Measurements from ENCODE around the gene SRD5A2.
A peak's percentile ranks its signal among the peaks of the same experiment; 100 is the strongest.

The SRD5A2 gene

DNA sequence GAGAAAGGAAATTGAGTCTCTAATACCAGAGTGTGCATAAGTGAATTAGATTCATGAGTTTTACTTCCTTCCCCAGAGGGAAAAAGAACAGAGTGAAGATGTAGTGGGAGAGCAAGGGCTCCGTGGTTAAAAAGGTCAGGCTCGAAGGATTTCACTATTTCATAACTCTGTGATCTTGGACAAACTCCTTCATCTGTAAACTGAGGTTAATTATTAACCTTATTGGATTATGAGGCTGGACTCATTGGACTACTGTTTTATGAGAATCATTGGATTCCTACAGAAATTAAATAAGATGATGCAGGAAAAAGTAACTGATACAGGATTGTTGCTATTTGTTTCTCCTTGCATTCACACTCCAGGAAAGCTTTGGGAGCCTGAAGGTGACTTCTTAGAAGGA is 45.0 kb downstream of the SRD5A2 start:
- Histone ChIP-seq H3K9me3 (ENCODE audit: control insufficient read depth, low read length) (no peaks in the 10 kb centered on the region), H3K27me3 (replicated peaks; ENCODE audit: control insufficient read depth, insufficient read depth, low read length, poor library complexity, severe bottlenecking) (no peaks in the 10 kb centered on the region), H3K36me3 (ENCODE audit: control insufficient read depth, insufficient read depth, low read length) (no peaks in the 10 kb centered on the region), H3K4me1 (ENCODE audit: control insufficient read depth, insufficient read depth, low read length, poor library complexity, severe bottlenecking) (no peaks in the 10 kb centered on the region), H3K27ac (ENCODE audit: insufficient read depth, low read length, poor library complexity, severe bottlenecking) (no peak overlapping the region), H3K4me3 (ENCODE audit: insufficient read depth, low read depth, low read length, poor library complexity, severe bottlenecking) (no peak overlapping the region)
- no peak for DNase-seq

DNA sequence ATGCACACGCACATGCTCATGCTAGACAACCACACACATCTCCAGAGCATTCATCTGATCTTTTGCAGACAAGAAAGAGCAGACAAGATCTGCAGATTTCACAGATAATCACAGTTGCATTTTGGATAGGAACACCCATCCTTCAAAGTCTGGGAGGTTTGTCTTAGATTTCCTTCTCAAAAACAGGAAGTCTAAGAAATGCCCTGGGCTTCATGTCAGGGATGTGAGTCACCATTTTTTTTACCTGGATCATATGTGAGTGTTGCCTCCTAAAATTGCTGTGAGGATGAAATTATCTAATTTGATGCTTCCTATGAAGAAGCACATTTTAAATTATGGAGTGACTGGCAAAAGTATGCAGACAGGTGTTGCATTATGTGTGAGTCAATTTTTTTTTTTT is 46.1 kb downstream of the SRD5A2 start:
- Histone ChIP-seq H3K9me3 (ENCODE audit: control insufficient read depth, low read length) (no peaks in the 10 kb centered on the region), H3K4me1 (ENCODE audit: control insufficient read depth, insufficient read depth, low read length, poor library complexity, severe bottlenecking) (no peaks in the 10 kb centered on the region), H3K27me3 (replicated peaks; ENCODE audit: control insufficient read depth, insufficient read depth, low read length, poor library complexity, severe bottlenecking) (no peaks in the 10 kb centered on the region), H3K4me3 (ENCODE audit: insufficient read depth, low read depth, low read length, poor library complexity, severe bottlenecking) (no peak overlapping the region), H3K27ac (ENCODE audit: insufficient read depth, low read length, poor library complexity, severe bottlenecking) (no peak overlapping the region), H3K36me3 (ENCODE audit: control insufficient read depth, insufficient read depth, low read length) (no peaks in the 10 kb centered on the region)
- DNase-seq: no peak

DNA sequence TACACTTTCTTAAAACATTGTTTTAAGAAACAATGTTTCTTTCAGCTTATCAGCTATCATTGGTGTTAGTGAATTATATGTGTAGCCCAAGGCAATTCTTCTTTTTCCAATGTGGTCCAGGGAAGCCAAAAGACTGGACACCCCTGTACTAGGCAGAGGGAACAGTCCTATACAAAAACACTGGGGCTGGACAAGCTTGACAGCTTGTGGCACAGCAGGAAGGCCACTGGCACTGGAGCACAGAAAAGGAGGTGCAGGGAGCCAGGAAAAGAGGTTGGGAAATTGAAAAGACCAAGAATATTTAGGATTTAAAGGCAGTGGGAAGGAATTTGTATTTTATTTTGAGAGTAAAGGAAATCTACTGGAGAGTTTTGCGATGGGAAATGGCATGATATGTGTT is 47.7 kb downstream of the SRD5A2 start:
- DNase-seq: no peak
- Histone ChIP-seq H3K4me3 (ENCODE audit: insufficient read depth, low read depth, low read length, poor library complexity, severe bottlenecking) (no peak overlapping the region), H3K27ac (ENCODE audit: insufficient read depth, low read length, poor library complexity, severe bottlenecking) (no peak overlapping the region), H3K9me3 (ENCODE audit: control insufficient read depth, low read length) (no peaks in the 10 kb centered on the region), H3K27me3 (replicated peaks; ENCODE audit: control insufficient read depth, insufficient read depth, low read length, poor library complexity, severe bottlenecking) (no peaks in the 10 kb centered on the region), H3K36me3 (ENCODE audit: control insufficient read depth, insufficient read depth, low read length) (no peaks in the 10 kb centered on the region), H3K4me1 (ENCODE audit: control insufficient read depth, insufficient read depth, low read length, poor library complexity, severe bottlenecking) (no peaks in the 10 kb centered on the region)

DNA sequence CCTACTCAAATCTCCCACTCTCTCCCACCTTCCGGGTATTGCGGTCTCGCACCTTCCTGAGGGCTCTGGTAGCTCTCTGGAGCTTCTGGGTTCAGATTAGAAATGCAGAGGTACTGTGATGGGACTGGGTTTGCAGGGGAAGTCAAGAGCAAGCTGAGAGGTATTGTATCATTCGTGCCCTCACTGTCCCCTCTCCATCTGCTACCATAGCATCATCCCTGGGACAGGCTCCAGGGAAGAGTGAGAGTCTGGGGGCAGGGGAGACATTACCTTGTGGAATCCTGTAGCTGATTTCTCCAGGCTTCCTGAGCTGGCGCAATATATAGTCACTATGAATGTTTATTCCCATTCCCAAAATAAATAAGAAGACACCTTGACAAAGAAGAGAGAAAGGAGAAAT is 49.6 kb downstream of the SRD5A2 start:
- Histone ChIP-seq H3K36me3 (ENCODE audit: control insufficient read depth, insufficient read depth, low read length) (no peaks in the 10 kb centered on the region), H3K4me3 (ENCODE audit: insufficient read depth, low read depth, low read length, poor library complexity, severe bottlenecking) (no peak overlapping the region), H3K27ac (ENCODE audit: insufficient read depth, low read length, poor library complexity, severe bottlenecking) (no peak overlapping the region), H3K9me3 (ENCODE audit: control insufficient read depth, low read length) (no peaks in the 10 kb centered on the region), H3K4me1 (ENCODE audit: control insufficient read depth, insufficient read depth, low read length, poor library complexity, severe bottlenecking) (no peaks in the 10 kb centered on the region), H3K27me3 (replicated peaks; ENCODE audit: control insufficient read depth, insufficient read depth, low read length, poor library complexity, severe bottlenecking) (no peaks in the 10 kb centered on the region)
- no peak for DNase-seq

DNA sequence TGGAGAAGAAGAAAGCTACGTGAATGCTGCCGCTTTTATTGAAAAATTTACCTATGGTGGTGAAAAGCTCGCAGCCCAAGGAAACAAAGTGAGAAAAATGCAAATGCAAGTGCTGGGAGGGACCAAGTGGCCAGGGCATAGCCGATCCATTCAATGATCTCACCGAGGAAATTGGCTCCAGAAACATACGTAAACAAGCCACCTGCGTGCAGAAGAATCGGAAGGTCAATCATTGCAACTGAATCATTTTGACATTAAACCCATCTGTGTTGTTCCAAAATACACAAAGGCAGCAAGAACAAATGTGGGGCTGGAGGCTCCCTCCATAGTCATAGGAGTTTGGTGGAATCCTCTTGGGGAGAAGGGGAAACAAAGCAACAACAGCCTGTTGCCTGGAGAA is 51.5 kb downstream of the SRD5A2 start:
- Histone ChIP-seq H3K36me3 (ENCODE audit: control insufficient read depth, insufficient read depth, low read length) (no peaks in the 10 kb centered on the region), H3K27ac (ENCODE audit: insufficient read depth, low read length, poor library complexity, severe bottlenecking) (no peak overlapping the region), H3K4me1 (ENCODE audit: control insufficient read depth, insufficient read depth, low read length, poor library complexity, severe bottlenecking) (no peaks in the 10 kb centered on the region), H3K27me3 (replicated peaks; ENCODE audit: control insufficient read depth, insufficient read depth, low read length, poor library complexity, severe bottlenecking) (no peaks in the 10 kb centered on the region), H3K9me3 (ENCODE audit: control insufficient read depth, low read length) (no peaks in the 10 kb centered on the region), H3K4me3 (ENCODE audit: insufficient read depth, low read depth, low read length, poor library complexity, severe bottlenecking) (no peak overlapping the region)
- no peak for DNase-seq

DNA sequence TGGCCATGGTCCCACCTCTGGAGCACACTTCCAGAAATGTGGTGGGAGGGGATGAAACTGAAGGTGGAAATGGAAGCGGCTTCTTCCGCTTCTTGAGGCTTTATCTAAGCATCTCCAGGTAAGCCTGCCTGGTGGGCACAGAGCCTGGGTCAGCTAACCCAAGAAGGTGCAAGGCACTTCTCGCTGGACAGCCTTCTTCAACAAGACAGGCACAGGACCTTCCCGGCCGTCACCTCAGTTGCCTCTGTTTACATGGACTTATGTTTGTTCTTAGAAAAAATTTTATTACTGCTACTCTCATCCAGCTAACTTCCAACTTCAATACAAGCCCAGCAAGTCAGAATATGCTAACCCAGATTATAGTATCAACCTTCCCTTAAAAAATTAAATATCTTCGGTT is 51.9 kb downstream of the SRD5A2 start:
- Histone ChIP-seq H3K9me3 (ENCODE audit: control insufficient read depth, low read length) (no peaks in the 10 kb centered on the region), H3K4me3 (ENCODE audit: insufficient read depth, low read depth, low read length, poor library complexity, severe bottlenecking) (no peak overlapping the region), H3K27me3 (replicated peaks; ENCODE audit: control insufficient read depth, insufficient read depth, low read length, poor library complexity, severe bottlenecking) (no peaks in the 10 kb centered on the region), H3K36me3 (ENCODE audit: control insufficient read depth, insufficient read depth, low read length) (no peaks in the 10 kb centered on the region), H3K4me1 (ENCODE audit: control insufficient read depth, insufficient read depth, low read length, poor library complexity, severe bottlenecking) (no peaks in the 10 kb centered on the region), H3K27ac (ENCODE audit: insufficient read depth, low read length, poor library complexity, severe bottlenecking) (no peak overlapping the region)
- no peak for DNase-seq

DNA sequence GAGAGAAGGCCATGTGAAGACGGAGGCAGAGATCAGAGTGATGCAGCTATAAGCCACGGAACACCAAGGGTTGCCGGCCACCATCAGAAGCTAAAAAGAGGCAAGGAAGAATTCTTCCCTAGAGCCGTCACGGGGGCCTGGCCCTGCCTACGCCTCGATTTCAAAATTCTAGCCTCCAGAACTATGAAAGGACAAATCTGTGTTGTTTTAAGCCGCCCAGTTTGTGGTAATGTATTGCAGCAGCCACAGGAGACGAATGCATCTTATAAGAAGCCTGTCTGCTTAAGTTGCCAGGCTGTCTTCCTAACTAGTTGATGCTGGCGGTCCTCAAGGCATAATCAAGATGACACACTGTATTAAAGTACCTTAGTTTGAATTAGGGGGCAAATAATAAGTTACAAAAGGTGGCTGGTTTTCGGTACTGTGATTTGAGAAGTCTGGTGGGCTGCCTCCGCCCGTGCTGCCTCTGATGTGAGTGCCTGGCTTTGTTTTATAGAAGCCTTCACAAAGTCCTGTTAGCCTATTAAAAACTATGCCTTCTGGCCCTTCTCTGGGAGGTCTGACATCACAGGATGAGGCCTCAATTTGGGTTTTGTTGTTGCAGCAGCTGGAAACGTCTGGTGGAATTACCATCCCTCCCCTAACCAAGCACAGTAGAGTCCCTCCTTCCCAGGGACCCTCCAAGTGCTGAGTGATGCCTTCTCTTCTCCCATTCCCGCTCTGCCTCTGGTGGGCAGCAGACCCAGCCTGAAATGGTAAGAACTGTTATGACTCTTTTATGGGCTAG is 53.6 kb downstream of the SRD5A2 start:
- no peaks in the 10 kb centered on the region for H3K4me1 ChIP-seq (ENCODE audit: control insufficient read depth, insufficient read depth, low read length, poor library complexity, severe bottlenecking)
- no peaks in the 10 kb centered on the region for H3K36me3 ChIP-seq (ENCODE audit: control insufficient read depth, insufficient read depth, low read length)
- no peak overlapping the region for H3K27ac ChIP-seq (ENCODE audit: insufficient read depth, low read length, poor library complexity, severe bottlenecking)
- H3K9me3 ChIP-seq (ENCODE audit: control insufficient read depth, low read length): no peaks in the 10 kb centered on the region
- H3K4me3 ChIP-seq (ENCODE audit: insufficient read depth, low read depth, low read length, poor library complexity, severe bottlenecking): no peak overlapping the region
- no peak for DNase-seq
- H3K27me3 ChIP-seq (replicated peaks; ENCODE audit: control insufficient read depth, insufficient read depth, low read length, poor library complexity, severe bottlenecking): peaks cover 2% of the 10 kb centered on the region

DNA sequence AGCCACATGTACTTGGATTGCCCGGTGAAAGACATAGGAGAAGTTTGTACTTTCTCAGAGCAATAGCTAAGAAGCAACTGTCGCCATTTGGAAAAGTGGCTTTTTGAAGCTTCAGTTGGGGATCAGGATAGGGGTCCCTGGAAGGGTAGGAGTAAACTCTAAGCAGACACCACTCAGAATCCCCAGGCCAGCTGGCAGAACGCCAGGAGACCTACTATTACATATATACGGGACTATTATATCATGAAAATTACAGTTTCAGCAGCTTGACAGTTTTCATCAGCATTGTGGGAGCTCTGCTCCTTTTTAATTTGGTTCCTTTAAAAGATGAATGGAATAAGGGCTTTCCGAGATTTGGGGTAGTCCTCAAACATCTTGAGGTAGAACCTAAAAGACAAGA is 54.9 kb downstream of the SRD5A2 start:
- no peak for DNase-seq
- Histone ChIP-seq H3K9me3 (ENCODE audit: control insufficient read depth, low read length) (no peaks in the 10 kb centered on the region), H3K4me3 (ENCODE audit: insufficient read depth, low read depth, low read length, poor library complexity, severe bottlenecking) (no peak overlapping the region), H3K36me3 (ENCODE audit: control insufficient read depth, insufficient read depth, low read length) (no peaks in the 10 kb centered on the region), H3K27ac (ENCODE audit: insufficient read depth, low read length, poor library complexity, severe bottlenecking) (no peak overlapping the region), H3K27me3 (replicated peaks; ENCODE audit: control insufficient read depth, insufficient read depth, low read length, poor library complexity, severe bottlenecking) (peaks cover 2% of the 10 kb centered on the region), H3K4me1 (ENCODE audit: control insufficient read depth, insufficient read depth, low read length, poor library complexity, severe bottlenecking) (no peaks in the 10 kb centered on the region)

DNA sequence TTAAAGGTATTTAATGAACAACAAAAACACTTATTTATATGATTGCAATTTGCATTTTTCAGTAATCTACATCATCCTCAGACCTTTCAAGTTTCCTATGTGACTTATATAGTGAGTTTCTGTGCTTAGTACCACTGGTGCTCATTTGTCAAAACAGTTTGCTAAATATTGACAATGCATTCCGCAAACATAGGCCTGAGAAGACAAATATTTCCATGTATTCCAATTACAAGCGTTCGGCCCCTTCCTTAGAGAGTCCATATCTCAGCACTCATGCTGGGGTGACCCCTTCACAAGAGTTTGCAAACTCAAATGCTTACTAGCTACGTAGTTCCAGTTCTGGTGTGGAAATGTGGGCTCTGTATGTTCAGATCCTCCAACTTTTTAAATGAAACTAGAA is 56.1 kb downstream of the SRD5A2 start:
- Histone ChIP-seq H3K4me1 (ENCODE audit: control insufficient read depth, insufficient read depth, low read length, poor library complexity, severe bottlenecking) (no peaks in the 10 kb centered on the region), H3K9me3 (ENCODE audit: control insufficient read depth, low read length) (no peaks in the 10 kb centered on the region), H3K27me3 (replicated peaks; ENCODE audit: control insufficient read depth, insufficient read depth, low read length, poor library complexity, severe bottlenecking) (peaks cover 2% of the 10 kb centered on the region), H3K27ac (ENCODE audit: insufficient read depth, low read length, poor library complexity, severe bottlenecking) (no peak overlapping the region), H3K36me3 (ENCODE audit: control insufficient read depth, insufficient read depth, low read length) (no peaks in the 10 kb centered on the region), H3K4me3 (ENCODE audit: insufficient read depth, low read depth, low read length, poor library complexity, severe bottlenecking) (no peak overlapping the region)
- DNase-seq: no peak

DNA sequence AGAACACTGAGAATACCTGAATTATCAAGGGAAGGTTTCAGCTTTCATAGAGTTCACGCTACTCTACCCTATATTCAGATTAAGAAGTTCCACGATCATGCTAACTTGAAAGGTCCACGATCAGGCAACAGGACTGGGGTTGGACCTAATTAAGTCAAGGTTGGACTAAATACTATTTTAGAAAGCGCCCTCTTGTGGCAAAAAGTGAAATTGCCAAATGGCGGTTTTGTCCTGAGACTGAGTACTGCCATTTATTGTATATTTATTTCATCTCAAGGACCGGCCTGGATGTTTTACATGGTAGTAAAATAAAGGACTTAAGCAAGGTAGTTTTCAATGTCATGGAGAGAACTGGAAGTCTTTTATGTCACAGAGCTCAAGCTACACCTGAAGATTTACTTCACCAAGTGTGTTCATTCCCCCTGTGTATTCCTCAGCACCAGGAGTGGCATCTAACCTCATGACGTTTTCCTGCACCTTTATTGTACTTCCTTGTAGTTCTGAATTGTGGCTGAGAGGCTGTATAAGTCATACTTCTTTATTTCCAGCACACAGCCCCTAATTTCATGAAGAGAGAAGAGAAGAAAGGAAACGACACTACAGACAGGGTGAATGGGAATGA is 56.8 kb downstream of the SRD5A2 start:
- no peak overlapping the region for H3K27ac ChIP-seq (ENCODE audit: insufficient read depth, low read length, poor library complexity, severe bottlenecking)
- no peaks in the 10 kb centered on the region for H3K4me1 ChIP-seq (ENCODE audit: control insufficient read depth, insufficient read depth, low read length, poor library complexity, severe bottlenecking)
- peaks cover 2% of the 10 kb centered on the region for H3K27me3 ChIP-seq (replicated peaks; ENCODE audit: control insufficient read depth, insufficient read depth, low read length, poor library complexity, severe bottlenecking)
- peak in 1 of 3 donors; percentile 16 for DNase-seq
- H3K9me3 ChIP-seq (ENCODE audit: control insufficient read depth, low read length): no peaks in the 10 kb centered on the region
- H3K4me3 ChIP-seq (ENCODE audit: insufficient read depth, low read depth, low read length, poor library complexity, severe bottlenecking): no peak overlapping the region
- no peaks in the 10 kb centered on the region for H3K36me3 ChIP-seq (ENCODE audit: control insufficient read depth, insufficient read depth, low read length)

All from effector memory CD4-positive, alpha-beta T cell (primary cell).